ENCODE data around the gene MACROH2A2. TPM values are rescaled to one million over a fixed set of nuclear protein-coding genes. Genes with fewer than 3 reads are reported as not detected.
"Not testable (repeated sequence)": the region's sequence is repeated elsewhere in the genome, so short reads cannot be mapped to it uniquely, and the experiment has no call there.

The MACROH2A2 gene
- total and polyA plus RNA-seq, 7 experiments from 2014 or later: 3.1 to 6.0 (median 4.2) TPM

GRCh38 chr10:70074165-70074564, 21.5 kb downstream of the MACROH2A2 start:
- POLR2A ChIA-PET: no interaction called here
- Histone ChIP-seq H3K27me3 (ENCODE audit: control insufficient read depth in 2 of 2, insufficient read depth in 2 of 2, low read length in 2 of 2) (no peaks in the 10 kb centered on the region), H3K36me3 (ENCODE audit: control insufficient read depth in 2 of 3, insufficient read depth in 3 of 3, low read length in 3 of 3) (no peaks in the 10 kb centered on the region), H3K4me3 (ENCODE audit: low read length) (no peak overlapping the region), H3K9me3 (ENCODE audit: control insufficient read depth in 2 of 3, low read length in 3 of 3) (no peaks in the 10 kb centered on the region), H3K4me1 (ENCODE audit: control insufficient read depth in 2 of 2, insufficient read depth in 2 of 2, low read length in 2 of 2) (no peaks in the 10 kb centered on the region), H3K27ac (ENCODE audit: low read depth, low read length) (no peak overlapping the region)
- DNase-seq: no peak
- Mint-ChIP-seq H3K36me3 (no peaks in the 10 kb centered on the region), H3K9me3 (peaks cover 0 to 1% (median 0%) of the 10 kb centered on the region in 11 donors), H3K27ac (no peak overlapping the region), H3K27me3 (peaks cover 0 to 3% (median 0%) of the 10 kb centered on the region in 5 donors), H3K4me1 (no peaks in the 10 kb centered on the region), H3K4me3 (no peak overlapping the region)
- CTCF ChIA-PET: no interaction called here
- intact Hi-C loops (cut with micrococcal nuclease): no loop called here
- ATAC-seq: no peak

GRCh38 chr10:70074971-70075370, 22.3 kb downstream of the MACROH2A2 start:
- no peaks in the 10 kb centered on the region for H3K4me1 ChIP-seq (ENCODE audit: control insufficient read depth in 2 of 2, insufficient read depth in 2 of 2, low read length in 2 of 2)
- DNase-seq: no peak

GRCh38 chr10:70078329-70078728, 25.7 kb downstream of the MACROH2A2 start:
- no peak overlapping the region for H3K27ac ChIP-seq (ENCODE audit: low read depth, low read length)
- peaks cover 0 to 3% (median 0%) of the 10 kb centered on the region in 11 donors for H3K9me3 Mint-ChIP-seq
- H3K4me3 ChIP-seq (ENCODE audit: low read length): no peak overlapping the region
- no peak for ATAC-seq
- intact Hi-C loops (cut with micrococcal nuclease): no loop called here
- no peaks in the 10 kb centered on the region for H3K36me3 Mint-ChIP-seq
- H3K27me3 Mint-ChIP-seq: peaks cover 0 to 5% (median 0%) of the 10 kb centered on the region in 5 donors
- ChIA-PET CTCF (no interaction called here), POLR2A (interaction anchor here (1.5 kb wide), 1 partner anchor 14 kb away, joined by 5 read pairs; no protein-coding TSS in a partner anchor)
- H3K27me3 ChIP-seq (ENCODE audit: control insufficient read depth in 2 of 2, insufficient read depth in 2 of 2, low read length in 2 of 2): no peaks in the 10 kb centered on the region
- no peaks in the 10 kb centered on the region for H3K36me3 ChIP-seq (ENCODE audit: control insufficient read depth in 2 of 3, insufficient read depth in 3 of 3, low read length in 3 of 3)
- H3K4me3 Mint-ChIP-seq: no peak overlapping the region
- no peaks in the 10 kb centered on the region for H3K9me3 ChIP-seq (ENCODE audit: control insufficient read depth in 2 of 3, low read length in 3 of 3)
- DNase-seq: no peak
- no peaks in the 10 kb centered on the region for H3K4me1 ChIP-seq (ENCODE audit: control insufficient read depth in 2 of 2, insufficient read depth in 2 of 2, low read length in 2 of 2)
- H3K27ac Mint-ChIP-seq: no peak overlapping the region
- no peaks in the 10 kb centered on the region for H3K4me1 Mint-ChIP-seq

More at GRCh38 chr10:70074971-70075370, 22.3 kb downstream of the MACROH2A2 start:
- Mint-ChIP-seq H3K36me3 (no peaks in the 10 kb centered on the region), H3K27me3 (peaks cover 0 to 5% (median 0%) of the 10 kb centered on the region in 5 donors), H3K4me3 (no peak overlapping the region), H3K27ac (no peak overlapping the region), H3K4me1 (no peaks in the 10 kb centered on the region), H3K9me3 (peaks cover 0 to 1% (median 0%) of the 10 kb centered on the region in 11 donors)
- POLR2A ChIA-PET: no interaction called here
- Histone ChIP-seq H3K9me3 (ENCODE audit: control insufficient read depth in 2 of 3, low read length in 3 of 3) (no peaks in the 10 kb centered on the region), H3K27ac (ENCODE audit: low read depth, low read length) (no peak overlapping the region), H3K27me3 (ENCODE audit: control insufficient read depth in 2 of 2, insufficient read depth in 2 of 2, low read length in 2 of 2) (no peaks in the 10 kb centered on the region), H3K4me3 (ENCODE audit: low read length) (no peak overlapping the region), H3K36me3 (ENCODE audit: control insufficient read depth in 2 of 3, insufficient read depth in 3 of 3, low read length in 3 of 3) (no peaks in the 10 kb centered on the region)
- ATAC-seq: no peak
- CTCF ChIA-PET: no interaction called here
- intact Hi-C loops (cut with micrococcal nuclease): no loop called here

GRCh38 chr10:70078937-70079336, 26.3 kb downstream of the MACROH2A2 start:
- ATAC-seq (no peak), DNase-seq (no peak)
- no peak overlapping the region for H3K4me3 ChIP-seq (ENCODE audit: low read length)
- CTCF ChIA-PET: no interaction called here
- peaks cover 0 to 5% (median 0%) of the 10 kb centered on the region in 5 donors for H3K27me3 Mint-ChIP-seq
- POLR2A ChIA-PET: interaction anchor here (1.5 kb wide), 1 partner anchor 14 kb away, joined by 5 read pairs; no protein-coding TSS in a partner anchor
- intact Hi-C loops (cut with micrococcal nuclease): no loop called here
- H3K9me3 ChIP-seq (ENCODE audit: control insufficient read depth in 2 of 3, low read length in 3 of 3): no peaks in the 10 kb centered on the region
- peaks cover 0 to 3% (median 0%) of the 10 kb centered on the region in 11 donors for H3K9me3 Mint-ChIP-seq
- no peaks in the 10 kb centered on the region for H3K4me1 Mint-ChIP-seq
- no peaks in the 10 kb centered on the region for H3K36me3 ChIP-seq (ENCODE audit: control insufficient read depth in 2 of 3, insufficient read depth in 3 of 3, low read length in 3 of 3)
- H3K27me3 ChIP-seq (ENCODE audit: control insufficient read depth in 2 of 2, insufficient read depth in 2 of 2, low read length in 2 of 2): no peaks in the 10 kb centered on the region
- no peak overlapping the region for H3K4me3 Mint-ChIP-seq
- H3K36me3 Mint-ChIP-seq: no peaks in the 10 kb centered on the region
- no peak overlapping the region for H3K27ac ChIP-seq (ENCODE audit: low read depth, low read length)
- H3K4me1 ChIP-seq (ENCODE audit: control insufficient read depth in 2 of 2, insufficient read depth in 2 of 2, low read length in 2 of 2): no peaks in the 10 kb centered on the region
- no peak overlapping the region for H3K27ac Mint-ChIP-seq

- H3K27ac Mint-ChIP-seq; H3K4me3 ChIP-seq (ENCODE audit: low read length); DNase-seq; intact Hi-C loops (cut with micrococcal nuclease); H3K36me3 Mint-ChIP-seq; H3K27ac ChIP-seq (ENCODE audit: low read depth, low read length); H3K27me3 ChIP-seq (ENCODE audit: control insufficient read depth in 2 of 2, insufficient read depth in 2 of 2, low read length in 2 of 2); POLR2A ChIA-PET; H3K36me3 ChIP-seq (ENCODE audit: control insufficient read depth in 2 of 3, insufficient read depth in 3 of 3, low read length in 3 of 3); H3K27me3 Mint-ChIP-seq; H3K4me3 Mint-ChIP-seq; ATAC-seq; H3K9me3 ChIP-seq (ENCODE audit: control insufficient read depth in 2 of 3, low read length in 3 of 3); H3K4me1 Mint-ChIP-seq; H3K4me1 ChIP-seq (ENCODE audit: control insufficient read depth in 2 of 2, insufficient read depth in 2 of 2, low read length in 2 of 2); H3K9me3 Mint-ChIP-seq: not testable (repeated sequence)
- CTCF ChIA-PET: interaction anchor here (0.9 to 1.2 kb wide), 2 partner anchors 66 to 309 kb away, joined by 3 to 8 read pairs; partner anchors contain the start of gene TYSND1
Observed at GRCh38 chr10:70080789-70081188, 28.1 kb downstream of the MACROH2A2 start.

- Mint-ChIP-seq H3K27me3 (peaks cover 0 to 12% (median 0%) of the 10 kb centered on the region in 5 donors), H3K9me3 (peaks cover 0 to 2% (median 0%) of the 10 kb centered on the region in 11 donors), H3K27ac (no peak overlapping the region), H3K4me3 (no peak overlapping the region), H3K4me1 (peaks cover 0 to under 1% (median 0%) of the 10 kb centered on the region in 7 donors), H3K36me3 (no peaks in the 10 kb centered on the region)
- DNase-seq (peak in 5 of 9 donors; percentile 5 to 18 (median 9)), ATAC-seq (no peak)
- H3K9me3 ChIP-seq (ENCODE audit: control insufficient read depth in 2 of 3, low read length in 3 of 3): no peaks in the 10 kb centered on the region
- no peaks in the 10 kb centered on the region for H3K36me3 ChIP-seq (ENCODE audit: control insufficient read depth in 2 of 3, insufficient read depth in 3 of 3, low read length in 3 of 3)
- no peaks in the 10 kb centered on the region for H3K27me3 ChIP-seq (ENCODE audit: control insufficient read depth in 2 of 2, insufficient read depth in 2 of 2, low read length in 2 of 2)
- ChIA-PET POLR2A (interaction anchor here (1.0 kb wide), 1 partner anchor 12 kb away, joined by 3 read pairs; no protein-coding TSS in a partner anchor), CTCF (interaction anchor here (0.7 to 2.8 kb wide), 3 partner anchors 32 to 93 kb away, joined by 3 to 22 read pairs (median 7); partner anchors contain the start of gene TYSND1)
- no peaks in the 10 kb centered on the region for H3K4me1 ChIP-seq (ENCODE audit: control insufficient read depth in 2 of 2, insufficient read depth in 2 of 2, low read length in 2 of 2)
- intact Hi-C loops (cut with micrococcal nuclease): loop anchor here in 1 of 2 donors (1.0 to 2.0 kb wide), 6 partner anchors 8 to 280 kb away; partner anchors contain the start of gene TYSND1
- H3K4me3 ChIP-seq (ENCODE audit: low read length): no peak overlapping the region
- H3K27ac ChIP-seq (ENCODE audit: low read depth, low read length): no peak overlapping the region
Observed at GRCh38 chr10:70084189-70084588, 31.5 kb downstream of the MACROH2A2 start.
